K562 (cell line): ENCODE data around the gene OTUB2. TPM values are rescaled to one million over a fixed set of nuclear protein-coding genes. Genes with fewer than 3 reads are reported as not detected.

Experiments used
- ATAC-seq: fragments of 200-7000 bp; cut with Tn5 transposase; 3 replicates; pipeline ENCODE4 v1.9.1; 2020; ENCODE audit warnings: moderate library complexity
- BruUV-seq: library from RNA; stranded (reverse); fragments of 400-500 nt; replicated peaks from 2 replicates; lab custom pipeline; 2021; lab: Mats Ljungman, UMichigan
- CTCF ChIA-PET: fragments of 300-600 bp; formaldehyde crosslinking; extraction: SDS; loops from one replicate; lab custom pipeline; 2021; ENCODE audit warnings: low intra/inter-chr PET ratio; lab: Yijun Ruan, JAX
- POLR2A ChIA-PET: fragments of 300-600, 350-650 bp; sonication (Branson Sonifier 250); formaldehyde crosslinking; extraction: SDS; loops from one replicate; lab custom pipeline; 2021; ENCODE audit warnings: antibody characterized with exemption, inconsistent platforms; lab: Yijun Ruan, JAX
- DNase-seq, 4 experiments: peaks; one replicate each; pipeline versions ENCODE4 v3.0.0 to v3.0.0-alpha.2; 2011 to 2018; ENCODE audit warnings: low spot score in 3 of 4, mixed read lengths in 3 of 4; ENCODE audit errors: extremely low read depth in 1 of 4
- FAIRE-seq: peaks from 2 replicates; lab custom pipeline; 2011; peaks lifted over from hg19 to GRCh38; lab: Jason Lieb, UNC
- H2AFZ ChIP-seq: 2 replicates; pipeline ENCODE4 v1.6.0; 2011; ENCODE audit warnings: low read depth, low read length, control low read depth, inconsistent platforms
- H3K27ac ChIP-seq: fragments of 200-600 bp; 3 replicates; pipeline ENCODE4 v1.8.0; 2011; ENCODE audit warnings: low read depth, mild to moderate bottlenecking, control low read depth, inconsistent platforms, low read length, moderate library complexity, mixed read lengths; ENCODE audit errors: extremely low read depth
- H3K27me3 ChIP-seq, 2 experiments: fragments of 300-600 bp in 1 of 2; 2 replicates in 1 of 2; 3 replicates in 1 of 2; pipeline versions ENCODE4 v1.6.0 to v1.8.0; 2011; ENCODE audit warnings: inconsistent platforms in 2 of 2, low read length in 2 of 2, mild to moderate bottlenecking in 1 of 2, mixed read lengths in 1 of 2, moderate library complexity in 1 of 2; ENCODE audit not compliant: control insufficient read depth in 2 of 2, insufficient read depth in 2 of 2
- H3K36me3 ChIP-seq: fragments of 300-600 bp; 3 replicates; pipeline ENCODE4 v1.8.0; 2011; ENCODE audit warnings: mild to moderate bottlenecking, low read length, inconsistent platforms; ENCODE audit not compliant: control insufficient read depth, insufficient read depth
- H3K4me1 ChIP-seq, 2 experiments: fragments of 200-600 bp in 1 of 2; replicated peaks in 1 of 2; 2 replicates in 1 of 2; 3 replicates in 1 of 2; pipeline versions ENCODE4 v1.5.1 to v1.8.0; 2011; ENCODE audit warnings: inconsistent platforms in 2 of 2, low read length in 2 of 2, mild to moderate bottlenecking in 1 of 2, mixed read lengths in 1 of 2, moderate library complexity in 1 of 2; ENCODE audit not compliant: control insufficient read depth in 2 of 2, insufficient read depth in 2 of 2
- H3K4me2 ChIP-seq: 2 replicates; pipeline ENCODE4 v1.6.1; 2011; ENCODE audit warnings: low read length, control low read depth, inconsistent platforms, mixed read lengths; ENCODE audit not compliant: insufficient read depth
- H3K4me3 ChIP-seq: fragments of 200-600 bp; sonication (generic), shearing (Covaris generic); 2 replicates; pipeline ENCODE4 v1.5.1; 2016; ENCODE audit warnings: control low read depth, inconsistent platforms
- H3K79me2 ChIP-seq: fragments of 200-600 bp; 3 replicates; pipeline ENCODE4 v1.8.0; 2011; ENCODE audit warnings: low read length, inconsistent platforms; ENCODE audit not compliant: control insufficient read depth, insufficient read depth
- H3K9ac ChIP-seq, 2 experiments: 2 replicates each; pipeline versions ENCODE4 v1.6.0 to v1.6.1; 2011; ENCODE audit warnings: low read depth in 2 of 2, low read length in 2 of 2, control low read depth in 1 of 2, inconsistent platforms in 1 of 2, mild to moderate bottlenecking in 1 of 2, mixed read lengths in 1 of 2; ENCODE audit not compliant: insufficient read depth in 1 of 2
- H3K9me1 ChIP-seq: one replicate; pipeline ENCODE4 v1.6.0; 2011; ENCODE audit warnings: inconsistent platforms, mild to moderate bottlenecking, low read length, moderate library complexity; ENCODE audit not compliant: control insufficient read depth, insufficient read depth
- H3K9me3 ChIP-seq: replicated peaks from 2 replicates; pipeline ENCODE4 v1.5.1; 2011; ENCODE audit warnings: low read depth, low read length, inconsistent platforms; ENCODE audit not compliant: control insufficient read depth, insufficient read depth
- H4K20me1 ChIP-seq: replicated peaks from 2 replicates; pipeline ENCODE4 v1.6.1; 2011; ENCODE audit warnings: low read length, inconsistent platforms, mixed read lengths; ENCODE audit not compliant: control insufficient read depth, insufficient read depth
- CREM ChIP-seq: IDR thresholded peaks from 2 replicates; pipeline ENCODE4 v1.6.1; 2014; ENCODE audit warnings: antibody characterized with exemption, low read depth
- FOS ChIP-seq: IDR thresholded peaks from 3 replicates; pipeline ENCODE4 v1.6.1; 2011; ENCODE audit not compliant: insufficient read length; ENCODE audit errors: extremely low read depth
- NRF1 ChIP-seq, 2 experiments: fragments of 450-650 bp; IDR thresholded peaks in 1 of 2; conservative IDR thresholded peaks in 1 of 2; 2 replicates each; pipeline ENCODE4 v1.6.1; 2014; ENCODE audit warnings: mild to moderate bottlenecking in 2 of 2
- PHF21A ChIP-seq: fragments of 450-650 bp; IDR thresholded peaks from 2 replicates; pipeline ENCODE4 v1.6.1; 2017; ENCODE audit warnings: low read depth, borderline replicate concordance
- SIN3A ChIP-seq, 2 experiments: fragments of 150-350 bp in 1 of 2; IDR thresholded peaks; 2 replicates each; pipeline ENCODE4 v1.6.1; 2011 to 2016; ENCODE audit warnings: borderline replicate concordance in 2 of 2, low read depth in 2 of 2, low read length in 2 of 2, mild to moderate bottlenecking in 2 of 2, moderate library complexity in 2 of 2; ENCODE audit not compliant: control insufficient read depth in 1 of 2
- ZNF644 ChIP-seq: fragments of 200-800 bp; sonication (Bioruptor generic); IDR thresholded peaks from 2 replicates; pipeline ENCODE4 v1.6.1; 2016; ENCODE audit warnings: low read depth, missing genetic modification characterization, missing compliant biosample characterization
- WGBS: fragments of 100-300 bp; shearing (Covaris generic); methylation state at CpG from one replicate; pipeline ENCODE4 v1.1.6; 2016; ENCODE audit warnings: low coverage, mixed read lengths; ENCODE audit not compliant: insufficient coverage; ENCODE audit errors: missing lambda C conversion rate; 5-methylcytosine and 5-hydroxymethylcytosine counted together
- in situ Hi-C: fragments of 300-500 bp; cut with MboI; formaldehyde crosslinking; loops from 4 replicates; pipeline ENCODE4 v1.15.0; 2018; ENCODE audit warnings: inconsistent platforms, mixed read lengths
- intact Hi-C: fragments of 100-400 bp; cut with micrococcal nuclease; formaldehyde crosslinking; loops from 2 replicates; pipeline ENCODE4 v1.14.2; 2022
- polyA plus RNA-seq, 8 experiments: library from polyadenylated mRNA; depleted of rRNA in 4 of 8; stranded (reverse) in 5 of 8; unstranded in 3 of 8; fragments of >200 nt; fragmentation: Nextera tagmentation in 2 of 8; fragmentation: Illumina TruSeq in 1 of 8; extraction: Ambion mirVana in 2 of 8; extraction: Trizol in 1 of 8; gene quantifications; 2 replicates each; pipeline versions ENCODE4 v1.2.1 to v1.2.3, GENCODE V29; 2011 to 2014; ENCODE audit warnings: inconsistent platforms in 1 of 8, missing spikeins in 1 of 8
- total RNA-seq, 7 experiments: library from RNA; depleted of rRNA in 6 of 7; stranded (reverse); fragments of >200 nt in 6 of 7; fragmentation: Illumina TruSeq in 2 of 7; extraction: Trizol in 2 of 7; gene quantifications; 2 replicates each; pipeline versions ENCODE4 v1.2.1 to v1.2.3, GENCODE V29; 2011 to 2021; ENCODE audit warnings: low replicate concordance in 1 of 7
- TF ChIP-seq, protein P1 (sequence below): fragments of 250-450 bp; sonication (Bioruptor Pico); IDR thresholded peaks from 2 replicates; pipeline ENCODE4 v1.4.0; 2020; ENCODE audit warnings: mild to moderate bottlenecking
- TF ChIP-seq, protein P2 (sequence below): fragments of 250-450 bp; sonication (Bioruptor Pico); IDR thresholded peaks from 2 replicates; pipeline ENCODE4 v1.5.0; 2020; ENCODE audit warnings: mild to moderate bottlenecking

Gene OTUB2
- total and polyA plus RNA-seq, 9 of the 15 experiments (the other 6 are each of a cell fraction or from before 2014, with no cell fraction given), result 0.01 to 0.31 (median 0.11) TPM

DNA sequence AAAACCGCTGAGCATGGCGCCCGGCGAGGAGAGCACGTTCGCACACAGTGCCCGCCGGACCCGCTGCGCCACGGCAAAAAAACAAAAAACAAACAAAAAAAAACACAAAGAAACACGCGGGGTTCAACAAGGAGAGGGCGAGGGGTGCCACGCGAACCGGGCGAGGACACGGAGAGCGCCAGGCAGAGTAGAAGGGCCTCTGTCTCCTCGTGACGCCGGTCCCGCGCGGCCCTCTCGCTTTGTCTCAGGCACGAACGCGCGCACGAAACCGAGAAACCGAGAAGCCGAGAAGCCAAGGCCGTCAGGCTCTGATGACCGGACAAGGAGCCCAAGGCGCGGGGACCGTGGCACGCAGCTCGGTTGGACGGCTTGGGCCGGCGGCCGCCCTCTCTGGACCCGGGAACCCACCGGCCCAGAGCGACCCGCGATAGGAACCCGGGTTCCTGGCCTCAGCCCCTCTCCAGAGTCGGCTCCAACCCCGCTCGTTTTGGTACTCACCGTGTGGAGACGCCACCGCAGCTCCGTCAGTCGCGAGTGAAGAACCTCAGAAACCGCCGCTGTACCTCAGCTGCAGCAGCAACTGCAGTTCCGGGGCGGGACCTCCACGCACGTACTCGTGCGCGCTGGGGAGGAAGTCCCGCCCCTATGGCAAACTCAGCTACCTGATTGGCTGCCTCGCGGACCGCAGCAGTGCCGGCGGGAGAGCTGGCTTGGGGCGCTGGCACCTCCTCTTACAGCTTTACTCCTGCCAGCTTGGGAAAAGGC, 54.7 kb downstream of the OTUB2 start, which contains the start of the genes DDX24 and IFI27L1:
DDX24 (minus strand) TSS at position 582 of the 765 bp plus-strand sequence. CDS start 1,460 bp downstream, outside the sequence.
IFI27L1 (plus strand) TSS at position 690 of the 765 bp plus-strand sequence. CDS start 15,628 bp downstream, outside the sequence.
- peak; percentile 90 for FAIRE-seq
- H3K4me2 ChIP-seq, result peak within 1 kb of the TSS; percentile 92
- POLR2A ChIA-PET, result interaction anchor here (0.6 to 1.0 kb wide), 4 partner anchors 23 to 76 kb away, joined by 3 to 4 read pairs (median 4); partner anchors contain the start of gene IFI27
- peak within 1 kb of the TSS; percentile 88 for H3K4me3 ChIP-seq
- H4K20me1 ChIP-seq, result peaks cover 9% of the 10 kb centered on the region
- peaks cover 8 to 22% of the 10 kb centered on the region in 2 experiments; a peak in 4 of 5 replicates for H3K4me1 ChIP-seq
- under 1% methylated on average over 50 of the region's 77 CpGs for whole genome bisulfite sequencing
- peak within 1 kb of the TSS; percentile 64 for H2AFZ ChIP-seq
- H3K27me3 ChIP-seq, result no peaks in the 10 kb centered on the region
- no peaks in the 10 kb centered on the region for H3K9me1 ChIP-seq
- H3K9ac ChIP-seq, result peak within 1 kb of the TSS; percentile 85 to 95
- intact Hi-C loops (no loop called here), in situ Hi-C loops (no loop called here)
- BruUV-seq, result no TSS peak
- DNase-seq, result peak; percentile 92 to 95 (median 94)
- H3K27ac ChIP-seq, result peak within 1 kb of the TSS; percentile 81
- CTCF ChIA-PET, result interaction anchor here (0.6 to 0.7 kb wide), 2 partner anchors 60 to 65 kb away, joined by 3 to 5 read pairs; no protein-coding TSS in a partner anchor
- ATAC-seq, result peak; percentile 92
- H3K36me3 ChIP-seq, result peaks cover 30% of the 10 kb centered on the region
- no peaks in the 10 kb centered on the region for H3K9me3 ChIP-seq
- H3K79me2 ChIP-seq, result peaks cover 86% of the 10 kb centered on the region
- no peak for TF ChIP-seq PHF21A
- TF ChIP-seq, protein P1, sequence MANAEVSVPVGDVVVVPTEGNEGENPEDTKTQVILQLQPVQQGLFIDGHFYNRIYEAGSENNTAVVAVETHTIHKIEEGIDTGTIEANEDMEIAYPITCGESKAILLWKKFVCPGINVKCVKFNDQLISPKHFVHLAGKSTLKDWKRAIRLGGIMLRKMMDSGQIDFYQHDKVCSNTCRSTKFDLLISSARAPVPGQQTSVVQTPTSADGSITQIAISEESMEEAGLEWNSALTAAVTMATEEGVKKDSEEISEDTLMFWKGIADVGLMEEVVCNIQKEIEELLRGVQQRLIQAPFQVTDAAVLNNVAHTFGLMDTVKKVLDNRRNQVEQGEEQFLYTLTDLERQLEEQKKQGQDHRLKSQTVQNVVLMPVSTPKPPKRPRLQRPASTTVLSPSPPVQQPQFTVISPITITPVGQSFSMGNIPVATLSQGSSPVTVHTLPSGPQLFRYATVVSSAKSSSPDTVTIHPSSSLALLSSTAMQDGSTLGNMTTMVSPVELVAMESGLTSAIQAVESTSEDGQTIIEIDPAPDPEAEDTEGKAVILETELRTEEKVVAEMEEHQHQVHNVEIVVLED (CRISPR knock-in tag), result peak; percentile 57
- peak; percentile 41 to 56; a peak in 2 of 4 replicates for TF ChIP-seq SIN3A (IDR thresholded peaks at IDR 0.05; ENCODE audit: borderline replicate concordance in 2 of 2, control insufficient read depth in 1 of 2, low read depth in 2 of 2, low read length in 2 of 2)
- peak; percentile 66 for TF ChIP-seq CREM
- TF ChIP-seq ZNF644 (tag), result no peak
- peak; percentile 66 to 70 for TF ChIP-seq NRF1 (conservative IDR thresholded peaks at IDR 0.05 in 1 of 2, IDR thresholded peaks at IDR 0.05 in 1 of 2)
- TF ChIP-seq FOS, result peak; percentile 56
- TF ChIP-seq, protein P2, sequence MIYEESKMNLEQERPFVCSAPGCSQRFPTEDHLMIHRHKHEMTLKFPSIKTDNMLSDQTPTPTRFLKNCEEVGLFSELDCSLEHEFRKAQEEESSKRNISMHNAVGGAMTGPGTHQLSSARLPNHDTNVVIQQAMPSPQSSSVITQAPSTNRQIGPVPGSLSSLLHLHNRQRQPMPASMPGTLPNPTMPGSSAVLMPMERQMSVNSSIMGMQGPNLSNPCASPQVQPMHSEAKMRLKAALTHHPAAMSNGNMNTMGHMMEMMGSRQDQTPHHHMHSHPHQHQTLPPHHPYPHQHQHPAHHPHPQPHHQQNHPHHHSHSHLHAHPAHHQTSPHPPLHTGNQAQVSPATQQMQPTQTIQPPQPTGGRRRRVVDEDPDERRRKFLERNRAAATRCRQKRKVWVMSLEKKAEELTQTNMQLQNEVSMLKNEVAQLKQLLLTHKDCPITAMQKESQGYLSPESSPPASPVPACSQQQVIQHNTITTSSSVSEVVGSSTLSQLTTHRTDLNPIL (CRISPR knock-in tag), result no peak
